Measurements from ENCODE around the gene ZWILCH.

- TF ChIP-seq CTCF (IDR thresholded peaks at IDR 0.05; ENCODE audit: low read length) (no peak), EZH2 (optimal IDR thresholded peaks at IDR 0.05; ENCODE audit: low read depth, low read length) (no peak), EZH2phosphoT487 (IDR thresholded peaks at IDR 0.05; ENCODE audit: low read length) (no peak)
Measured at GRCh38 chr15:66523926-66524325, 18.8 kb downstream of the ZWILCH start.
